ENCODE data around the gene P2RY2. TPM values are rescaled to one million over a fixed set of nuclear protein-coding genes. Genes with fewer than 3 reads are reported as not detected.

Gene P2RY2
- total and polyA plus RNA-seq, 9 of the 15 experiments (the other 6 are each of a cell fraction or from before 2014, with no cell fraction given), result not detected

DNA sequence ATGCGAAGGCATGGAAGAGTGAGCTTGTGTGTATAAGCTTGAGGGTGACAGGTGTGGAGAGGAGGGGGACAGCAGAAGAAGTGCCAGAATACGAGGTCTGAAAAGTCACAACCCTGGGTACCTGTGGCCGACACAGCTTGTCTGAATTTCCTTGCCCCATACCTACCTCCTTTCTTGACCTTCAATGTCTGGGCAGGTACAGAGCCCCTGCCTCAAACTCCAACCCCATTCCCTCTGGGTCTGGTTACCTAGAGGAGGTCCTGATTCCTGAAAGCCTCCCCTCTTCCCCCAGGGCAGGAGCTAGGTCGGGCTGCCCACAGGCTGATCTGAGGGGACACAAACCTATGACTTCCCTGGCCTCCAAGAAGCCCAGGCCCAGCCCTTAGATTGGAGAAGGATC is 39.4 kb upstream of the P2RY2 start:
- no TSS peak for BruUV-seq (replicated peaks)
- no peak overlapping the region for H3K9ac ChIP-seq (ENCODE audit: insufficient read depth in 1 of 2, low read depth in 2 of 2, low read length in 2 of 2)
- POLR2A ChIA-PET, result interaction anchor here (0.6 to 1.0 kb wide), 4 partner anchors 27 to 451 kb away, joined by 3 read pairs; no protein-coding TSS in a partner anchor
- peaks cover 12 to 13% of the 10 kb centered on the region in 2 experiments; a peak in 3 of 5 replicates for H3K4me1 ChIP-seq (replicated peaks in 1 of 2; ENCODE audit: control insufficient read depth in 2 of 2, insufficient read depth in 2 of 2, low read length in 2 of 2)
- no peaks in the 10 kb centered on the region for H3K27me3 ChIP-seq (ENCODE audit: control insufficient read depth in 2 of 2, insufficient read depth in 2 of 2, low read length in 2 of 2)
- no peaks in the 10 kb centered on the region for H3K9me3 ChIP-seq (replicated peaks; ENCODE audit: control insufficient read depth, insufficient read depth, low read depth, low read length)
- DNase-seq (ENCODE audit: extremely low read depth in 1 of 4, low spot score in 3 of 4) (no peak), ATAC-seq (no peak), FAIRE-seq (no peak)
- no peak overlapping the region for H3K4me3 ChIP-seq
- H3K9me1 ChIP-seq (ENCODE audit: control insufficient read depth, insufficient read depth, low read length), result no peaks in the 10 kb centered on the region
- no peak overlapping the region for H2AFZ ChIP-seq (ENCODE audit: low read depth, low read length)
- no peak for TF ChIP-seq ZNF76 (CRISPR knock-in tag; IDR thresholded peaks at IDR 0.05; ENCODE audit: borderline replicate concordance)
- TF ChIP-seq RNF2 (IDR thresholded peaks at IDR 0.05), result no peak
- no peak for TF ChIP-seq HMG20B (CRISPR knock-in tag; IDR thresholded peaks at IDR 0.05)
- TF ChIP-seq, protein P1, sequence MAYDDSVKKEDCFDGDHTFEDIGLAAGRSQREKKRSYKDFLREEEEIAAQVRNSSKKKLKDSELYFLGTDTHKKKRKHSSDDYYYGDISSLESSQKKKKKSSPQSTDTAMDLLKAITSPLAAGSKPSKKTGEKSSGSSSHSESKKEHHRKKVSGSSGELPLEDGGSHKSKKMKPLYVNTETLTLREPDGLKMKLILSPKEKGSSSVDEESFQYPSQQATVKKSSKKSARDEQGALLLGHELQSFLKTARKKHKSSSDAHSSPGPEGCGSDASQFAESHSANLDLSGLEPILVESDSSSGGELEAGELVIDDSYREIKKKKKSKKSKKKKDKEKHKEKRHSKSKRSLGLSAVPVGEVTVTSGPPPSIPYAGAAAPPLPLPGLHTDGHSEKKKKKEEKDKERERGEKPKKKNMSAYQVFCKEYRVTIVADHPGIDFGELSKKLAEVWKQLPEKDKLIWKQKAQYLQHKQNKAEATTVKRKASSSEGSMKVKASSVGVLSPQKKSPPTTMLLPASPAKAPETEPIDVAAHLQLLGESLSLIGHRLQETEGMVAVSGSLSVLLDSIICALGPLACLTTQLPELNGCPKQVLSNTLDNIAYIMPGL (CRISPR knock-in tag; IDR thresholded peaks at IDR 0.05), result no peak
- no peak for TF ChIP-seq ZNF311 (CRISPR knock-in tag; IDR thresholded peaks at IDR 0.05)
- no peak for TF ChIP-seq ZNF12 (CRISPR knock-in tag; IDR thresholded peaks at IDR 0.05)
- TF ChIP-seq, protein P2, sequence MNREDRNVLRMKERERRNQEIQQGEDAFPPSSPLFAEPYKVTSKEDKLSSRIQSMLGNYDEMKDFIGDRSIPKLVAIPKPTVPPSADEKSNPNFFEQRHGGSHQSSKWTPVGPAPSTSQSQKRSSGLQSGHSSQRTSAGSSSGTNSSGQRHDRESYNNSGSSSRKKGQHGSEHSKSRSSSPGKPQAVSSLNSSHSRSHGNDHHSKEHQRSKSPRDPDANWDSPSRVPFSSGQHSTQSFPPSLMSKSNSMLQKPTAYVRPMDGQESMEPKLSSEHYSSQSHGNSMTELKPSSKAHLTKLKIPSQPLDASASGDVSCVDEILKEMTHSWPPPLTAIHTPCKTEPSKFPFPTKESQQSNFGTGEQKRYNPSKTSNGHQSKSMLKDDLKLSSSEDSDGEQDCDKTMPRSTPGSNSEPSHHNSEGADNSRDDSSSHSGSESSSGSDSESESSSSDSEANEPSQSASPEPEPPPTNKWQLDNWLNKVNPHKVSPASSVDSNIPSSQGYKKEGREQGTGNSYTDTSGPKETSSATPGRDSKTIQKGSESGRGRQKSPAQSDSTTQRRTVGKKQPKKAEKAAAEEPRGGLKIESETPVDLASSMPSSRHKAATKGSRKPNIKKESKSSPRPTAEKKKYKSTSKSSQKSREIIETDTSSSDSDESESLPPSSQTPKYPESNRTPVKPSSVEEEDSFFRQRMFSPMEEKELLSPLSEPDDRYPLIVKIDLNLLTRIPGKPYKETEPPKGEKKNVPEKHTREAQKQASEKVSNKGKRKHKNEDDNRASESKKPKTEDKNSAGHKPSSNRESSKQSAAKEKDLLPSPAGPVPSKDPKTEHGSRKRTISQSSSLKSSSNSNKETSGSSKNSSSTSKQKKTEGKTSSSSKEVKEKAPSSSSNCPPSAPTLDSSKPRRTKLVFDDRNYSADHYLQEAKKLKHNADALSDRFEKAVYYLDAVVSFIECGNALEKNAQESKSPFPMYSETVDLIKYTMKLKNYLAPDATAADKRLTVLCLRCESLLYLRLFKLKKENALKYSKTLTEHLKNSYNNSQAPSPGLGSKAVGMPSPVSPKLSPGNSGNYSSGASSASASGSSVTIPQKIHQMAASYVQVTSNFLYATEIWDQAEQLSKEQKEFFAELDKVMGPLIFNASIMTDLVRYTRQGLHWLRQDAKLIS (CRISPR knock-in tag; IDR thresholded peaks at IDR 0.05), result no peak
- TF ChIP-seq, protein P3, sequence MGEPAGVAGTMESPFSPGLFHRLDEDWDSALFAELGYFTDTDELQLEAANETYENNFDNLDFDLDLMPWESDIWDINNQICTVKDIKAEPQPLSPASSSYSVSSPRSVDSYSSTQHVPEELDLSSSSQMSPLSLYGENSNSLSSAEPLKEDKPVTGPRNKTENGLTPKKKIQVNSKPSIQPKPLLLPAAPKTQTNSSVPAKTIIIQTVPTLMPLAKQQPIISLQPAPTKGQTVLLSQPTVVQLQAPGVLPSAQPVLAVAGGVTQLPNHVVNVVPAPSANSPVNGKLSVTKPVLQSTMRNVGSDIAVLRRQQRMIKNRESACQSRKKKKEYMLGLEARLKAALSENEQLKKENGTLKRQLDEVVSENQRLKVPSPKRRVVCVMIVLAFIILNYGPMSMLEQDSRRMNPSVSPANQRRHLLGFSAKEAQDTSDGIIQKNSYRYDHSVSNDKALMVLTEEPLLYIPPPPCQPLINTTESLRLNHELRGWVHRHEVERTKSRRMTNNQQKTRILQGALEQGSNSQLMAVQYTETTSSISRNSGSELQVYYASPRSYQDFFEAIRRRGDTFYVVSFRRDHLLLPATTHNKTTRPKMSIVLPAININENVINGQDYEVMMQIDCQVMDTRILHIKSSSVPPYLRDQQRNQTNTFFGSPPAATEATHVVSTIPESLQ (CRISPR knock-in tag; IDR thresholded peaks at IDR 0.05), result no peak
- intact Hi-C loops (cut with micrococcal nuclease), result loop anchor here (1.0 to 5.0 kb wide), 3 partner anchors 254 to 591 kb away; no protein-coding TSS in a partner anchor
- CTCF ChIA-PET (ENCODE audit: low intra/inter-chr PET ratio), result interaction anchor here (0.6 to 4.3 kb wide), 5 partner anchors 37 to 712 kb away, joined by 4 to 47 read pairs (median 7); partner anchors contain the start of gene FCHSD2
- no peaks in the 10 kb centered on the region for H3K79me2 ChIP-seq (ENCODE audit: control insufficient read depth, insufficient read depth, low read length)
- WGBS (ENCODE audit: insufficient coverage, low coverage, missing lambda C conversion rate), result 30% methylated on average over 4 of the region's 4 CpGs
- no peaks in the 10 kb centered on the region for H3K36me3 ChIP-seq (ENCODE audit: control insufficient read depth, insufficient read depth, low read length)
- peaks cover 4% of the 10 kb centered on the region; the same call in 1 of the 2 replicates for H4K20me1 ChIP-seq (replicated peaks; ENCODE audit: control insufficient read depth, insufficient read depth, low read length)
- H3K4me2 ChIP-seq (ENCODE audit: insufficient read depth, low read length), result no peak overlapping the region
- no peak overlapping the region for H3K27ac ChIP-seq (ENCODE audit: extremely low read depth, low read depth, low read length)
- in situ Hi-C loops (cut with MboI), result loop anchor here (5.0 kb wide), 1 partner anchor 346 kb away; no protein-coding TSS in a partner anchor

Measured in K562 (cell line).